Thyroid gland (tissue), 4 donors: Measurements from ENCODE around the gene BCAS3.

Source experiments
- POLR2A ChIP-seq, 2 donors: fragments of 450-650 bp; IDR thresholded peaks; one replicate each; pipeline ENCODE4 v1.6.1; 2017; ENCODE audit warnings: antibody characterized with exemption in 2 of 2, mild to moderate bottlenecking in 2 of 2, moderate library complexity in 1 of 2
- TF ChIP-seq, protein P1 (sequence below), 6 experiments: fragments of 200-600 bp in 3 of 6; fragments of 450-650 bp in 3 of 6; sonication (generic) in 3 of 6; IDR thresholded peaks; one replicate each; pipeline ENCODE4 v1.5.1; 2016 to 2019; ENCODE audit warnings: antibody characterized with exemption in 6 of 6, mild to moderate bottlenecking in 2 of 6, inconsistent platforms in 1 of 6, moderate library complexity in 1 of 6

DNA sequence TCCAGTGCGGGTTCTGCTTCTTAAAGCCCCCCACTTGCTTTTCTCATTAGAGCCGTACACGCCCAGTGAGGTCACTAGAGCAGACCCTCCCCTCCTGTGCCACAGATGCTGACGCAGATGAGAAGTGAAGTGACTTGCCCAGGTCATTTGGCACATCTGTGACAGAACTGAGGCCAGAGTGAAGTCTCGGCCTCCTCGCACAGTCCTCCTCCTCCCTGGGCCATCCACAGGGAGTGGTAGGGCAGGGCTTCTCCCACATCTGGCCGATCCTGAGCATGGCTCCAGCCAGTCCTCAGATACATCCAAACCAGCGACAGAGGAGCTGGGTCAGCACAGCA, 706.7 kb downstream of the BCAS3 start:
- TF ChIP-seq, protein P1, sequence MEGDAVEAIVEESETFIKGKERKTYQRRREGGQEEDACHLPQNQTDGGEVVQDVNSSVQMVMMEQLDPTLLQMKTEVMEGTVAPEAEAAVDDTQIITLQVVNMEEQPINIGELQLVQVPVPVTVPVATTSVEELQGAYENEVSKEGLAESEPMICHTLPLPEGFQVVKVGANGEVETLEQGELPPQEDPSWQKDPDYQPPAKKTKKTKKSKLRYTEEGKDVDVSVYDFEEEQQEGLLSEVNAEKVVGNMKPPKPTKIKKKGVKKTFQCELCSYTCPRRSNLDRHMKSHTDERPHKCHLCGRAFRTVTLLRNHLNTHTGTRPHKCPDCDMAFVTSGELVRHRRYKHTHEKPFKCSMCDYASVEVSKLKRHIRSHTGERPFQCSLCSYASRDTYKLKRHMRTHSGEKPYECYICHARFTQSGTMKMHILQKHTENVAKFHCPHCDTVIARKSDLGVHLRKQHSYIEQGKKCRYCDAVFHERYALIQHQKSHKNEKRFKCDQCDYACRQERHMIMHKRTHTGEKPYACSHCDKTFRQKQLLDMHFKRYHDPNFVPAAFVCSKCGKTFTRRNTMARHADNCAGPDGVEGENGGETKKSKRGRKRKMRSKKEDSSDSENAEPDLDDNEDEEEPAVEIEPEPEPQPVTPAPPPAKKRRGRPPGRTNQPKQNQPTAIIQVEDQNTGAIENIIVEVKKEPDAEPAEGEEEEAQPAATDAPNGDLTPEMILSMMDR (IDR thresholded peaks at IDR 0.05), result no peak
- no peak for TF ChIP-seq POLR2A (IDR thresholded peaks at IDR 0.05)
